Measurements from ENCODE around the gene ADK.

The ADK gene

DNA sequence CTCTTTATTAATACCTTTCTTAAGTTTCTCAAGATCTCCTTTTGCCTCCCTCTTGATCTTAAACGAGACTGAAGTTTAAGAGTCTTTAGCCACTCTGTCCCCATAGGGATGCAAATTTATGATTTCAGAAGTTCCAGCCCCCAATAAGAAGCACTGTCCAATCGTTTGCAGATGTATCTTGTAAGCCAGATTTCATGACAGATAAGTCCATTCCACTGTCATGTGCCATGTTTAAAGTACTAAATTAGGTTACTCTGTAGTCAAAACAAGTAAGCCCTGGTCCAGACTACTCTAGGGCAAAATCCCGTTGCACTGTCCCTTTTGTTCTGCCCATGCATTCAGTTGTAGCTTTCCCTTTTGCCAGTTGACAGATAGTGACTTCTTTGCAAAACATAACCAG, 518.2 kb downstream of the ADK start:
- Histone ChIP-seq H3K9me3 (no peaks in the 10 kb centered on the region), H3K36me3 (peaks cover 0 to 13% (median 9%) of the 10 kb centered on the region in 3 donors), H3K27ac (no peak overlapping the region), H3K4me3 (no peak overlapping the region), H3K4me1 (peaks cover 0 to 14% (median 0%) of the 10 kb centered on the region in 4 donors), H3K27me3 (no peaks in the 10 kb centered on the region)
- TF ChIP-seq, protein P1, sequence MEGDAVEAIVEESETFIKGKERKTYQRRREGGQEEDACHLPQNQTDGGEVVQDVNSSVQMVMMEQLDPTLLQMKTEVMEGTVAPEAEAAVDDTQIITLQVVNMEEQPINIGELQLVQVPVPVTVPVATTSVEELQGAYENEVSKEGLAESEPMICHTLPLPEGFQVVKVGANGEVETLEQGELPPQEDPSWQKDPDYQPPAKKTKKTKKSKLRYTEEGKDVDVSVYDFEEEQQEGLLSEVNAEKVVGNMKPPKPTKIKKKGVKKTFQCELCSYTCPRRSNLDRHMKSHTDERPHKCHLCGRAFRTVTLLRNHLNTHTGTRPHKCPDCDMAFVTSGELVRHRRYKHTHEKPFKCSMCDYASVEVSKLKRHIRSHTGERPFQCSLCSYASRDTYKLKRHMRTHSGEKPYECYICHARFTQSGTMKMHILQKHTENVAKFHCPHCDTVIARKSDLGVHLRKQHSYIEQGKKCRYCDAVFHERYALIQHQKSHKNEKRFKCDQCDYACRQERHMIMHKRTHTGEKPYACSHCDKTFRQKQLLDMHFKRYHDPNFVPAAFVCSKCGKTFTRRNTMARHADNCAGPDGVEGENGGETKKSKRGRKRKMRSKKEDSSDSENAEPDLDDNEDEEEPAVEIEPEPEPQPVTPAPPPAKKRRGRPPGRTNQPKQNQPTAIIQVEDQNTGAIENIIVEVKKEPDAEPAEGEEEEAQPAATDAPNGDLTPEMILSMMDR (IDR thresholded peaks at IDR 0.05) = no peak
- DNase-seq = no peak
- intact Hi-C loops (cut with DNase I; ENCODE audit: low total_unique reads) = no loop called here

DNA sequence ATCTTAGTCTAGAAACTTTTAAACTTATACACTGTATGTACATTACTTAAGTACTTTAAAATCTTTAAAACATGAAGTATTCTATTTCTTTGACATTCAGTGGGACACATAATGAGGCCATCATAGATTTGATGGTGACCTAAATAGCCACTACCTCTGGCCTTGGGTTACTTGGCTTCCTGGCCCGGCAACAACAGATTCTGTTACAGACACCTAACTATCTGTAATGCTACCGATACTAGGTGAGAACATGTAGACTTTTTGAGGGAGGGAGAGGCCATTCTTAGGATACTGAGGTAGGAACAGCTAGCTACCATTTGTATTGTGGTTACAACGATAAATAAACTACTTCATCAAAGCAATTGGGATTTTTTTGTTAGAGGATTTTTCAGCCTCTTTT, 520.7 kb downstream of the ADK start:
- intact Hi-C loops (cut with DNase I; ENCODE audit: low total_unique reads) = no loop called here
- H3K27me3 ChIP-seq = no peaks in the 10 kb centered on the region
- TF ChIP-seq, protein P1 (IDR thresholded peaks at IDR 0.05) = no peak
- DNase-seq = no peak
- H3K9me3 ChIP-seq = no peaks in the 10 kb centered on the region
- H3K4me1 ChIP-seq = peaks cover 0 to 14% (median 0%) of the 10 kb centered on the region in 4 donors
- H3K4me3 ChIP-seq = no peak overlapping the region
- H3K27ac ChIP-seq = no peak overlapping the region
- peaks cover 0 to 17% (median 9%) of the 10 kb centered on the region in 3 donors for H3K36me3 ChIP-seq

DNA sequence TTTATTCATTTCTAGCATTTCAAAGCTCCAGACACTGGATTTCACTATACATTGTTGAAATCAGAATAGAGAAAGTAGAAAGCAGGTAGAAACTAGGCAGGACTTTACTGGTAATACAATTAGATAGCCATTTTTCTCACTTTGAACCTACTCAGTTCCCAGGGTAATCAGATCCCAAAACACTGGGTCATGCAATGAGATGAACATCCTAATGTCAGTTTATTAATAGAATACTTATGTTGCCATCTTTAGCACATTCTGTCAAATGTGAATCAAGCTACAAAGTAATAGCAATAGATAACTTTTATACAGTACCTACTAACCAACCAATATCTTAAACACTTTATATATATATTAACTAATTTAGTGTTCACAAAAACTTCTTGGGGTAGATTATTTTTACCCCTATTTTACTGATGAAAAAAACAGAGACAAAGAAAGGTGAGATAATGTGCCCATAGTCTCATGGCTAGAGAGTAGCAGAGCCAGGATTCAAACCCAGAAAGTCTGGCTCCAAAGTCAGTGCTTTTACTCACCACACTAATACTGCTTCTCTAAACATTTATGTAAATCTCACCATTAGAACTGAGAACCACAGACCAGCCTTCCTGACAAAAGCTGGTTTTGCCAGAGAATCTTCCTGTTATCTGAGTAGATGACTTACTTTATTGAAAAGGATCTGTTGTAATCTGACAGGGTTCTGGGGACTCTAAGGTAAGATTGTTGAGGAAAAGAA, 521.6 kb downstream of the ADK start:
- H3K4me3 ChIP-seq = no peak overlapping the region
- no peak overlapping the region for H3K27ac ChIP-seq
- H3K9me3 ChIP-seq = no peaks in the 10 kb centered on the region
- peaks cover 0 to 14% (median 0%) of the 10 kb centered on the region in 4 donors for H3K4me1 ChIP-seq
- peaks cover 0 to 17% (median 9%) of the 10 kb centered on the region in 3 donors for H3K36me3 ChIP-seq
- H3K27me3 ChIP-seq = no peaks in the 10 kb centered on the region
- DNase-seq = no peak
- intact Hi-C loops (cut with DNase I; ENCODE audit: low total_unique reads) = no loop called here
- TF ChIP-seq, protein P1 (IDR thresholded peaks at IDR 0.05) = no peak

DNA sequence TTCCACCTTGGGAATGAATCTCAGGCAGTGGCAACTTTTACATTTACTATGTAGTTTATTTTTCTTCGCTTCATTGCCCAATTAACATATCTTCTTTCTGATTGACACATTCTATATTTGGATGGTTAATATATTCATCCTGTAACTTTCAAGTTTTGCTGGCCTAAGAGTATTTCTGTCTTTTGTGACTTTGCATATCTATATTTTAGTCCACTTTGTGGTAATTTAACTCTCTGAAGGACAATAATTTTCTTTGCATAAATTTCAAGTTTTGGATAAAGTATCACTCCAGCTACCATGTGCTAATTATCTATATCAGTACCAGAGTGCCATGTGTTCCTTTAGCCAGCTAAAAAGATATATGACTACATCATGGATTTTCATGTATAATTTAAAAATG, 523.9 kb downstream of the ADK start:
- no peaks in the 10 kb centered on the region for H3K9me3 ChIP-seq
- no peaks in the 10 kb centered on the region for H3K27me3 ChIP-seq
- H3K36me3 ChIP-seq = peaks cover 0 to 17% (median 9%) of the 10 kb centered on the region in 3 donors
- peaks cover 0 to 3% (median 0%) of the 10 kb centered on the region in 4 donors for H3K4me1 ChIP-seq
- DNase-seq = no peak
- no peak overlapping the region for H3K4me3 ChIP-seq
- TF ChIP-seq, protein P1 (IDR thresholded peaks at IDR 0.05) = no peak
- H3K27ac ChIP-seq = no peak overlapping the region
- intact Hi-C loops (cut with DNase I; ENCODE audit: low total_unique reads) = no loop called here

DNA sequence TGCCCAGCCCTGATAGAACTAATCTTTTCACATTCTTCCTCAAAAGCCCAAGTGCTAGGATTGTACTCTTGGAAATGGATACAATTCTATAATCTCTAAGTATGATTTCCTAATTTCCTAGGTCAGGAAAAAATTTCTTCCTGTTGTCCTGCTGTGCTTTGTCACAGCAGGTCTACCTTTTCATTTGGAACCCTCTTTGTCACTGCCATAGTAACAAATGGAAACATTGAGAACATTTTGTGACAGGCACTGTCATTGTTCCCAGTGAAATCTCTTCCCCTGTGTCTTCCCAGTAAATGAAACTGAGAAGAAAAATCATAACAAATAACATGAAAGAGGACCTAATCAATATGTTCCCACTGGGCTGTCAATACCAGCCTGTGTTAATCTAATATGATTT, 524.5 kb downstream of the ADK start:
- intact Hi-C loops (cut with DNase I; ENCODE audit: low total_unique reads) = no loop called here
- H3K4me1 ChIP-seq = no peaks in the 10 kb centered on the region
- TF ChIP-seq, protein P1 (IDR thresholded peaks at IDR 0.05) = no peak
- no peak for DNase-seq
- peaks cover 0 to 17% (median 9%) of the 10 kb centered on the region in 3 donors for H3K36me3 ChIP-seq
- H3K9me3 ChIP-seq = no peaks in the 10 kb centered on the region
- H3K27ac ChIP-seq = no peak overlapping the region
- H3K27me3 ChIP-seq = no peaks in the 10 kb centered on the region
- H3K4me3 ChIP-seq = no peak overlapping the region
